H1 (cell line): Measurements from ENCODE around the gene LRRC9. TPM values are rescaled to one million over a fixed set of nuclear protein-coding genes. Genes with fewer than 3 reads are reported as not detected.

Experiments used
- CTCF ChIA-PET: fragments of 300-600 bp; sonication (Branson Sonifier 250); formaldehyde crosslinking; loops from one replicate; lab custom pipeline; 2021; ENCODE audit not compliant: partially characterized antibody; lab: Charles Lee
- POLR2A ChIA-PET: fragments of 300-600 bp; sonication (Branson Sonifier 250); formaldehyde crosslinking; loops from one replicate; lab custom pipeline; 2021; ENCODE audit warnings: inconsistent platforms; ENCODE audit not compliant: partially characterized antibody; lab: Charles Lee
- DNase-seq, 2 experiments: peaks; one replicate each; pipeline versions ENCODE4 v3.0.0 to v3.0.0-alpha.2; 2010 to 2022; ENCODE audit warnings: low spot score in 2 of 2, low read depth in 1 of 2, mixed read lengths in 1 of 2
- FAIRE-seq: peaks from 2 replicates; lab custom pipeline; 2011; peaks lifted over from hg19 to GRCh38; lab: Jason Lieb, UNC
- H2AFZ ChIP-seq: 2 replicates; pipeline ENCODE4 v1.8.1; 2012; ENCODE audit warnings: low read length, inconsistent platforms
- H2AK5ac ChIP-seq: 2 replicates; pipeline ENCODE4 v1.6.1; 2013; ENCODE audit warnings: low read depth, low read length
- H2BK120ac ChIP-seq: replicated peaks from 2 replicates; pipeline ENCODE3; 2013; ENCODE audit warnings: low read depth, low read length, inconsistent platforms
- H2BK12ac ChIP-seq: 2 replicates; pipeline ENCODE4 v1.6.1; 2013; ENCODE audit warnings: low read depth, low read length
- H2BK15ac ChIP-seq: 2 replicates; pipeline ENCODE4 v1.6.1; 2013; ENCODE audit warnings: low read length
- H2BK20ac ChIP-seq: 2 replicates; pipeline ENCODE4 v1.6.1; 2013; ENCODE audit warnings: low read length
- H2BK5ac ChIP-seq: 2 replicates; pipeline ENCODE4 v1.6.1; 2013; ENCODE audit warnings: low read depth, low read length
- H3K14ac ChIP-seq: 2 replicates; pipeline ENCODE4 v1.6.1; 2013; ENCODE audit warnings: inconsistent platforms; ENCODE audit not compliant: insufficient read length
- H3K18ac ChIP-seq: 2 replicates; pipeline ENCODE4 v1.6.1; 2013; ENCODE audit warnings: low read length; ENCODE audit errors: extremely low read depth
- H3K23ac ChIP-seq: 2 replicates; pipeline ENCODE4 v1.6.1; 2013; ENCODE audit warnings: inconsistent platforms; ENCODE audit not compliant: insufficient read length
- H3K23me2 ChIP-seq: 2 replicates; pipeline ENCODE4 v1.6.1; 2013; ENCODE audit warnings: low read depth, low read length
- H3K27ac ChIP-seq: 2 replicates; pipeline ENCODE4 v1.6.1; 2011; ENCODE audit warnings: low read depth, low read length, inconsistent platforms
- H3K27me3 ChIP-seq, 4 experiments: replicated peaks in 1 of 4; 1 replicate in 1 of 4; 2 replicates in 3 of 4; pipeline versions ENCODE4 v1.6.1 to v1.8.1; 2011 to 2013; ENCODE audit warnings: low read length in 3 of 4, mild to moderate bottlenecking in 3 of 4, inconsistent platforms in 2 of 4, mixed read lengths in 2 of 4, moderate library complexity in 1 of 4; ENCODE audit not compliant: control insufficient read depth in 3 of 4, insufficient read depth in 3 of 4; ENCODE audit errors: extremely low read depth in 1 of 4
- H3K36me3 ChIP-seq, 4 experiments: 2 replicates each; pipeline versions ENCODE4 v1.6.1 to v1.8.1; 2011 to 2013; ENCODE audit warnings: mild to moderate bottlenecking in 4 of 4, low read length in 3 of 4, moderate library complexity in 2 of 4, control low read depth in 1 of 4, inconsistent platforms in 1 of 4; ENCODE audit not compliant: insufficient read depth in 4 of 4, control insufficient read depth in 2 of 4
- H3K4ac ChIP-seq: replicated peaks from 2 replicates; pipeline ENCODE3; 2013; ENCODE audit warnings: low read length, low read depth, mixed read lengths, inconsistent platforms; ENCODE audit not compliant: insufficient read length
- H3K4me1 ChIP-seq, 4 experiments: replicated peaks in 1 of 4; 1 replicate in 1 of 4; 2 replicates in 3 of 4; pipeline versions ENCODE4 v1.6.1 to v1.8.1; 2011 to 2013; ENCODE audit warnings: low read length in 3 of 4, inconsistent platforms in 2 of 4, mixed read lengths in 1 of 4; ENCODE audit not compliant: insufficient read depth in 4 of 4, control insufficient read depth in 3 of 4
- H3K4me2 ChIP-seq, 2 experiments: 2 replicates each; pipeline versions ENCODE4 v1.6.1 to v1.8.1; 2011 to 2013; ENCODE audit warnings: low read depth in 2 of 2, low read length in 2 of 2, control low read depth in 1 of 2, inconsistent platforms in 1 of 2, mild to moderate bottlenecking in 1 of 2; ENCODE audit not compliant: insufficient read depth in 1 of 2
- H3K4me3 ChIP-seq, 4 experiments: fragments of 200-600, 300-600 bp in 1 of 4; sonication (generic), shearing (Covaris generic), sonication (Bioruptor Twin) in 1 of 4; 2 replicates each; pipeline versions ENCODE4 v1.5.1 to v1.8.1; 2011 to 2016; ENCODE audit warnings: low read length in 4 of 4, low read depth in 3 of 4, control low read depth in 2 of 4, inconsistent platforms in 2 of 4, mild to moderate bottlenecking in 2 of 4, mixed read lengths in 1 of 4, moderate library complexity in 1 of 4; ENCODE audit not compliant: insufficient read depth in 2 of 4; ENCODE audit errors: extremely low read depth in 1 of 4
- H3K56ac ChIP-seq: replicated peaks from 2 replicates; pipeline ENCODE3; 2013; ENCODE audit warnings: low read depth, mild to moderate bottlenecking, mixed read lengths, low read length, inconsistent platforms; ENCODE audit not compliant: insufficient read length
- H3K79me1 ChIP-seq: 2 replicates; pipeline ENCODE4 v1.6.1; 2013; ENCODE audit warnings: low read depth, low read length, control low read depth
- H3K79me2 ChIP-seq, 2 experiments: 2 replicates each; pipeline versions ENCODE4 v1.6.1 to v1.8.1; 2012 to 2013; ENCODE audit warnings: low read length in 2 of 2, mild to moderate bottlenecking in 2 of 2, inconsistent platforms in 1 of 2; ENCODE audit not compliant: insufficient read depth in 2 of 2, control insufficient read depth in 1 of 2
- H3K9ac ChIP-seq, 4 experiments: replicated peaks in 1 of 4; 1 replicate in 1 of 4; 2 replicates in 3 of 4; pipeline versions ENCODE4 v1.6.1 to v1.8.1; 2011 to 2013; ENCODE audit warnings: low read depth in 3 of 4, low read length in 3 of 4, control low read depth in 2 of 4, mild to moderate bottlenecking in 2 of 4, moderate library complexity in 2 of 4, inconsistent platforms in 1 of 4; ENCODE audit errors: extremely low read depth in 1 of 4
- H3K9me3 ChIP-seq, 2 experiments: 2 replicates each; pipeline versions ENCODE4 v1.6.1 to v1.8.1; 2012 to 2013; ENCODE audit warnings: mild to moderate bottlenecking in 2 of 2, moderate library complexity in 2 of 2, control low read depth in 1 of 2, inconsistent platforms in 1 of 2, low read depth in 1 of 2, low read length in 1 of 2, mixed read lengths in 1 of 2; ENCODE audit not compliant: insufficient read depth in 2 of 2
- H4K20me1 ChIP-seq, 2 experiments: replicated peaks in 1 of 2; 2 replicates each; pipeline versions ENCODE3 to v1.8.1; 2011 to 2013; ENCODE audit warnings: inconsistent platforms in 2 of 2, low read length in 2 of 2, mild to moderate bottlenecking in 1 of 2; ENCODE audit not compliant: insufficient read depth in 2 of 2, control insufficient read depth in 1 of 2
- H4K5ac ChIP-seq: 2 replicates; pipeline ENCODE4 v1.6.1; 2013; ENCODE audit warnings: low read length, low read depth, mixed read lengths, inconsistent platforms; ENCODE audit not compliant: insufficient read length
- H4K8ac ChIP-seq: 2 replicates; pipeline ENCODE4 v1.8.0; 2013; ENCODE audit warnings: mild to moderate bottlenecking, moderate library complexity, low read length, inconsistent platforms; ENCODE audit not compliant: insufficient read depth; ENCODE audit errors: extremely low read depth
- H4K91ac ChIP-seq: replicated peaks from 2 replicates; pipeline ENCODE3; 2013; ENCODE audit warnings: low read length, mixed read lengths, inconsistent platforms; ENCODE audit not compliant: insufficient read length
- CTBP2 ChIP-seq: IDR thresholded peaks from 2 replicates; pipeline ENCODE4 v1.7.0; 2011; ENCODE audit warnings: borderline replicate concordance, mild to moderate bottlenecking, moderate library complexity, mixed read lengths, low read length; ENCODE audit not compliant: insufficient read depth, insufficient read length
- CTCF ChIP-seq, 3 experiments: IDR thresholded peaks; 1 replicate in 2 of 3; 2 replicates in 1 of 3; pipeline versions ENCODE4 v1.5.1 to v1.6.1; 2011; ENCODE audit warnings: low read length in 3 of 3, mild to moderate bottlenecking in 3 of 3, inconsistent platforms in 2 of 3, low read depth in 1 of 3, moderate library complexity in 1 of 3; ENCODE audit not compliant: insufficient read depth in 1 of 3; ENCODE audit errors: control extremely low read depth in 1 of 3
- POLR2AphosphoS5 ChIP-seq: IDR thresholded peaks from 2 replicates; pipeline ENCODE4 v1.6.1; 2011; ENCODE audit warnings: low read depth, low read length
- RAD21 ChIP-seq, 2 experiments: IDR thresholded peaks in 1 of 2; conservative IDR thresholded peaks in 1 of 2; 2 replicates each; pipeline ENCODE4 v1.6.1; 2011; ENCODE audit warnings: low read depth in 2 of 2, low read length in 2 of 2, improper control_type of control experiment in 1 of 2, inconsistent platforms in 1 of 2, mild to moderate bottlenecking in 1 of 2, moderate library complexity in 1 of 2
- WGBS, 2 experiments: shearing (Covaris generic) in 1 of 2; methylation state at CpG; one replicate each; pipeline versions ENCODE4 v1.1.6 to v1.1.7; 2013 to 2015; ENCODE audit warnings: low lambda C conversion rate in 2 of 2, mixed read lengths in 2 of 2, inconsistent platforms in 1 of 2, low coverage in 1 of 2, missing lambda C conversion rate in 1 of 2; ENCODE audit not compliant: insufficient replicate concordance in 2 of 2, insufficient coverage in 1 of 2, insufficient read length in 1 of 2; ENCODE audit errors: extremely low coverage in 1 of 2, missing lambda C conversion rate in 1 of 2; 5-methylcytosine and 5-hydroxymethylcytosine counted together
- polyA plus RNA-seq, 7 experiments: library from polyadenylated mRNA; depleted of rRNA in 3 of 7; stranded (reverse) in 5 of 7; unstranded in 2 of 7; fragments of >200 nt in 5 of 7; fragments of 200-250 nt in 2 of 7; gene quantifications; 1 replicate in 5 of 7; 2 replicates in 1 of 7; 4 replicates in 1 of 7; pipeline versions ENCODE4 v1.2.1 to v1.2.3, GENCODE V29; 2011 to 2013; ENCODE audit warnings: missing spikeins in 2 of 7, mixed read lengths in 2 of 7
- total RNA-seq: library from RNA; stranded (reverse); fragmentation: NEBNext Ultra II Directional; extraction: Animal tissue kit (Norgen Biotek cat#: 25700); gene quantifications from 2 replicates; pipeline ENCODE4 v1.2.1, GENCODE V29; 2021

The LRRC9 gene
- total and polyA plus RNA-seq, 2 of the 8 experiments (the other 6 are each of a cell fraction or from before 2014, with no cell fraction given), result 0.12 to 0.84 TPM

- H4K91ac ChIP-seq, result no peak overlapping the region
- H2BK12ac ChIP-seq, result no peak overlapping the region
- no peaks in the 10 kb centered on the region for H4K20me1 ChIP-seq
- H3K4ac ChIP-seq, result no peak overlapping the region
- 24% methylated on average over 1 of the region's 1 CpG; no CpG with 5 or more reads in 1 of the 2 experiments for WGBS, 2 experiments
- FAIRE-seq (no peak), DNase-seq (no peak)
- H3K4me1 ChIP-seq, result no peaks in the 10 kb centered on the region
- H3K27ac ChIP-seq, result no peak overlapping the region
- no peak overlapping the region for H2AFZ ChIP-seq
- no peaks in the 10 kb centered on the region for H3K79me1 ChIP-seq
- no peaks in the 10 kb centered on the region for H3K79me2 ChIP-seq
- H3K18ac ChIP-seq, result no peak overlapping the region
- POLR2A ChIA-PET, result interaction anchor here (0.8 kb wide), 1 partner anchor 12 kb away, joined by 3 read pairs; the partner anchor contains the start of gene RTN1
- H3K27me3 ChIP-seq, result no peaks in the 10 kb centered on the region
- no peak overlapping the region for H3K9ac ChIP-seq
- no peak overlapping the region for H3K4me2 ChIP-seq
- no peak overlapping the region for H2BK120ac ChIP-seq
- no peaks in the 10 kb centered on the region for H3K9me3 ChIP-seq
- H3K14ac ChIP-seq, result no peak overlapping the region
- no peaks in the 10 kb centered on the region for H3K23me2 ChIP-seq
- H4K5ac ChIP-seq, result no peak overlapping the region
- CTCF ChIA-PET, result interaction anchor here (0.7 to 1.8 kb wide), 18 partner anchors 8 to 301 kb away, joined by 3 to 30 read pairs (median 3); no protein-coding TSS in a partner anchor
- H3K4me3 ChIP-seq, result no peak overlapping the region
- no peak overlapping the region for H3K23ac ChIP-seq
- no peak overlapping the region for H4K8ac ChIP-seq
- H3K36me3 ChIP-seq, result no peaks in the 10 kb centered on the region
- peak in 1 of 2 experiments; percentile 14; a peak in 1 of 4 replicates for TF ChIP-seq RAD21 (IDR thresholded peaks at IDR 0.05 in 1 of 2, conservative IDR thresholded peaks at IDR 0.05 in 1 of 2; ENCODE audit: low read depth in 2 of 2, low read length in 2 of 2)
- TF ChIP-seq POLR2AphosphoS5, result no peak
- peak in 2 of 3 experiments; percentile 14 to 55; a peak in 2 of 4 replicates for TF ChIP-seq CTCF (IDR thresholded peaks at IDR 0.05; ENCODE audit: control extremely low read depth in 1 of 3, insufficient read depth in 1 of 3, low read depth in 1 of 3, low read length in 3 of 3)
- TF ChIP-seq CTBP2, result no peak
- H2BK5ac ChIP-seq, result no peak overlapping the region
- no peak overlapping the region for H2AK5ac ChIP-seq
- H2BK15ac ChIP-seq, result no peak overlapping the region
- H2BK20ac ChIP-seq, result no peak overlapping the region
- no peak overlapping the region for H3K56ac ChIP-seq
Observed at GRCh38 chr14:59882957-59883356, 37.0 kb upstream of the LRRC9 start.
